GM18519 (cell line): ENCODE results near the gene HDAC4.

Source experiments
- ATAC-seq: cut with Tn5 transposase; IDR thresholded peaks from one replicate; pipeline ENCODE4 v1.9.1; 2021; ENCODE audit warnings: mild to moderate bottlenecking, moderate library complexity; ENCODE audit not compliant: unreplicated experiment, low FRiP score

The HDAC4 gene

DNA sequence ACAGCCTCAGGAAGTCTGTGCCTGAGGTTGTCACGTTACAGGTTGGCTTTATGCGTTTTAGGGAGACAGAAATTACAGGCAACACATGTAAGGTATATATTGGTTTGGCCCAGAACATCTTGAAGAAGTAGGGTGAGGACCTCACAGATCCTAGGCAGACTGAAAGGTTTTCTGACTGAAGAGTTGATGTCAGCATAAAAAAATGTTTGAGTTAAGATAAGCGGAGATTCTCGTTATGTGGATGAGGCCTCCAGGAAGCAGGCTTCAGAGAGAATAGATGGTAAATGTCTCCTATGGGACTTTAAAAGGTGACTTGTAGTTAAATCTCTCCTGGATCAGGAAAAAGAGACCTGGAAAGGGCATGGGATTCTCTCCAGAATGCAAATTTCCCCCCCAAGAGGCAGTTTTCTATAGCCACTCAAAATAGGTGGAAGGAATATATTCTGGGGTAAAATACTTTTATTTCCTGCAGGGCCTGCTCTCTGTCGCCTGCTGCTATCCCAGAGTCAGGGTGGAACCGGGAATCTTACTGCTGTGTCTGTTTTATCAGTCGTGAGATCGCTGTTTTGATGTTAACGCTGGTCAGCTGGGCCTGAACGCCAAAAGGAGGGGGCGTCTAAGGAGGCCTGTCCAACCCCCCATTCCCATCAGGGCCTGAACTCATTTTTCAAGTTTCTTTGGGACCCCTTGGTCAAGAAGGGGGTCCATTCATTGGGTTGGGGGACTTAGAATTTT is 171.1 kb downstream of the HDAC4 start:
- ATAC-seq = no peak

DNA sequence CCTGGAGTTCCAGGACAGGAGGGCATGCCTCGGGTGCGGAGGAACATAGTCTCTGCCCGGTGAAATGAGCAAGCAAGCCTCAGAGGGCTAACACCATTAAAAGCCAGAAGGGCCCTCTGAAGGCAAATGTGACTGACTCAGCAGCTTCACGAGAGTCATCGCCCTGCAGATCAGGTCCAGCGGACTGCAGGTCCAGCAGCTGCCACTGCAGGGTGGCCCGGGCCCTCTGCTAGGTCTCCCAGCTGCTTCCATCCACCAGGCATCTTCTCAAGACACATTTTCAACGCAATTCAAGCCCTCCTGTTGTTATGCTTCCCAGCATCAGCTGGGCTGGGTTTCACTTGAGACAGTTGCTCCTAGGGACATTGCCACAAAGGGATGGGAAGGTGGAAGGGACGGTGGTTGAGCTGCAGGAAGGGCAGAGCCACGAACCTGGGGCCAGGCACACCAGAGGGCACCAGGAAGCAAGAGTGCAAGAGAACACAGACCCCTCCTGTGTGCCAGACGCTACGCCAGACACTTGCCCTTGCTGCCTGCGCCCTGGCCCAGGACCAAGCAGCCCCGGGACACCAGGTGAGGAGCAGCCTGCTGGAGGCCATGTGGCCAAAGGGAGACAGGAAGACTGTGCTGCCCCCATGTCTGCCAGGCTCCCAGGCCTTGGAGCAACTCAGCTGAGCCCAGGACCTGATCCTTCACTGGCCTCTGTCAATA is 173.0 kb downstream of the HDAC4 start:
- ATAC-seq = no peak

DNA sequence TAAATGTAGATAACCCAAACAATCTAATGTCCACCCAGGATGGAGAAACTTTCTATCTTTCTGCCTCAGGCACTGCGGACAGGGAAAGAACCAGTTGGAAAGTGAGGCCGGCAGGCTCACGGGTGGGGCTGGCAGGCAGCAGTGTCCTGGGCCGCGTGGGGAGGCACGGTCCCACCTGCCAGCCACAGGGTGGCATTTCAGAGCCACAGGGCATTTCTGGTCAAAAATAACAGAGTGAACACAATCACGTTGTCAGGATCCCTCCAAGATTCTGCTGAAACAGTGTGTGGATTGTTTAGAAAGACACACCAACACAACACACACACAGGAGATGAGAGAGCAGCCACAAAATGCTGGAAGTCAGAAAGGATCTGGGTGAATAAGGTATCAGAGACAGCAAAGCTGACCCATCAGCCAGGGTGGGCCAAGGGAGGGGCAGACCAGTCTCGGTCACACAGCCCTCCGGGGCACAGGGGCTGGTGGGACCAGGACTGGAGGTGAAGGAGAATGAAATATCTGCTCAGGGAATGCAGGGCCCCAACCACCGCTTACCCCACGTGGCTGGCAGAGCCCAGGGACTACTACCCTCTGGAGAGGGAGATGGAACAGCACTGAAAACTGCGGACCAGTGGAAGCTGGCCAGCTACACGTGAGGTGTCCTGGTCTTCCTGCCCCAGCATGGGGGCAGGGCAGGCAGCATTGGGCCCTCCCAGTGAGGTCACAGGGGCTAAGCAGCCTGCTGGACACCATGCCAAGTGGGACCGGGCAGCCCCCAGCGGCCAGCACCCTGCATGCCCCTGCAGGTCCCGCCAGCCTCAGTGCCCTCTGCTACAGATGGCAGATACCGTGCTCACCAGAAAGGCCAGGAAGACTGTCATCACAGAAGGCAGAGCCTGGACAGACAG is 173.9 kb downstream of the HDAC4 start:
- ATAC-seq = no peak

DNA sequence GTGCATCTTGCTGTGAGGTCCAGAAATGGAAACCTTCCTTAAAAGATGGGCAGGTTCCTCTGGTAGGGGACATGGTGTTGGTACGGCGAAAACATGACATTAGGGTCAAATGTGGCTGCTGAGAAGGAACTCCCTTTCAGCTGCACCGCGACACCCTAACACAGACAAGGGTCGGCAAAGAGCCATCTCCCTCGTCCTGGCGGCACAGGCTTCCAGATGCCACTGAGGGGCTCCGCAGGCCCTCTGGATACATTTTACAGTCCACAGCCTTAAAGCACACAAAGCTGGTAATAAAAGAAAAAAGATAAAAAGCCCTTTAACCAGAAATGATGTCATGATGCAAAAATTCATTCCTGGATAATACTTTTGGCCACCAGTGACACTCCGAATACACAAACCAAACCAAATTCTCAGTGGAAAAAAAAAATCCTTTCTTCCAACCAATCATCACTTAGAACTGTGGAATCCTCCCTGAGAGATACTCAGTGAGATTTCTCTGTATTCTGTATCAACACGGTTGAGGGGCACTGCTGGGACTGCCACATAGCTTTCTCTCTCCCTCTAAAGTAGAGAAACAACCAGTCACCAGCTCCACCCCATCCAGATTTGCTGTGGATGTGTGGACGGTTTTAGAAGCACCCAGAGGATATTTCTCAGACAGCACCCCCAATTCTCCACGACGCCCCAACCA is 174.8 kb downstream of the HDAC4 start:
- no peak for ATAC-seq

DNA sequence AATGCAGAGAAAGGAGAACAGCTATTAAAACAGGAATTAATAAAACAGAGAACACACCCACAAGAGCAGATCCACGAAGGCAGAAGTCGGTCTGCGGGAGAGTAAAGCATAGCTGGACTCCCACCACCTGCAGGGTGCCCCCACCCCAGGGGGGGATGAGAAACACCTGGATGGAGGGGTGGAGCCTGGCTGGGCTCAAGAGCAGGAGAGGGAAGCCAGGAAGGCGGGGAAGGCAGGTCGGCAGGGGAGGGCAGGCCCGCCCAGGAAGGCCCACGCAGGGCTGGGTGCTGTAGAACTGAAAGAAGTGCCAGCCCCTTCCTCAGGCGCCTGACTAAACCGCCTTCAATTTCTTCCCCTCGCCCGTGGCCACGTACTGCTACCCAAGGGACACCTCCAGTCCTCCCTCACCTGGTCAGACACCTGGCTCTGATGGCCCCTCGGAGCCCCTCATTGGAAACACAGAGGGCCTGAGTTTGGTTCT is 175.4 kb downstream of the HDAC4 start:
- no peak for ATAC-seq

DNA sequence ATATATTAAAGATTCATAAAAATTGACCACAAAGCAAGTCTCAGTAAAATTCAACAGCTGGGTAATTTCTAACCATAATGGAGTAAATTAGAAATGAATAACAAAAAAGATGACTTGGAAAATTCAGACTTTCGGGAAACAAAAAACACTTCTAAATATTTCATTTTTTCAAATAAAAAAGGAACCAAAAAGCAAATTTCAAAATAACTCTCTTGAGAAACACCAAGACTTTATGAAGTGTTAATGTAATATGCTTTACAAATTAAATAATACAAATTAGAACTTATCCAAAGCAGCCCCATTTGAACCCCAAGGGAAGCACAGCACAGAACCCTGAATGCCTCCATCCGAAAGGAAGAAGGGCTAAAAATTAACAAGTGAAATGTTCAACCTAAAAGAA is 175.9 kb downstream of the HDAC4 start:
- ATAC-seq = no peak

DNA sequence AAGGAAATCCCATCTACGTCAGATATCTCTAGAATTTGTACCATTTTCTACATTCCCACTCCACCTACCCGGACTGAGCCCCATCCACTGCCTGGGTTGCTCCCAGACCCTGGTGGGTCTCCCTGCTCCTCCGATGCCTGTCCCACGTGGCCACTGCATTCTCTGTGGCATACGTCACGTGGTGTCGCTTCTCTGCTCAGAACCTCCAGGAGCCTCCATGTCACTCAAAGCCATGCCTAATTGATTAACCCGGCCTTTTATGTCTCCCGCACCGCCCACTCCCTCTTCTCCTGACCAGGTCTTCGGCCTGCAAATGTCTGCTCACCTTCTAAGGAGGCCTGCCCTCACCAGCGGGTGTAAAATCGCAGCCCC is 176.6 kb downstream of the HDAC4 start:
- no peak for ATAC-seq

DNA sequence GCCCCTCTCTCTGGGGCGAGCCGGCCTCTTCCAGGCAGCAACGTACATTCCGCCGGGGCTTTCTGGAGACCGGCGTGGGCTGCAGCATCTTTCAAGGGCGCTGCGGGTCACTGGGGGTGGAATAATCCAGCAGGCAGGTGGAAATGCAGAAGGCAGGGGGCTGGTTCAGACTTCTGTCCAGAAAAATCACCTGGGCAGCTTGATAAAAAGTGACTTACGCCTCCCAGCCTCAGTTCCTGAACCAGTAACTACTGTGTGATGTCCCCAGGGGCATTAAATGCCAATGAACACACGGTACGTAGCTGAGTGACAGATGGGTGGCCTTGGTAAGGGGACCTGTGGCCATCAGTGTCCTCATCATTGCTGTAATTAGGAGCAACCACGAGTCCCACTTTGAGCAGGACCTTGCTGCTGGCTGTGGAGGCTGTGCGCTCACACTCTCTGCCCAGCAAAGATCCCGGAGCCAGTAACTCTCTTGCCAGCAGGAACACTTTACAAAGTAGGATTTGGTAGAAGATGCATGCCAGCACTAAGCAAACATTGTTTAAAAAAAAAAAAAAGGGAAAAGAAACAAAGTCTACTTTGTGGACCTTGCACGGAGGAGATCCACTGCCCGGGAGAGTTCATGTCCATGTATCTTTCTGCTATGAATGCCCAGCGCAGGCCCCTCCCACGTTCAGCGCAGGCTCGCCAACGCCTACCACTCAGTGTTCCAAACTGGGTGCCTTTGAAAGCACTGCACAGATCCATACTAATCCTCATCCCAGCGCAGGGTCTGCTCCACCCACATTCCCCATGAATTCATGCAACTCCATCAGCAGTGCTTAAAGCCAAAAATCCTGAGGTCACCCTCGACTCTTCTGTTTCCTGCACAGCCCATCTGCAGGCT is 177.3 kb downstream of the HDAC4 start:
- ATAC-seq = no peak

DNA sequence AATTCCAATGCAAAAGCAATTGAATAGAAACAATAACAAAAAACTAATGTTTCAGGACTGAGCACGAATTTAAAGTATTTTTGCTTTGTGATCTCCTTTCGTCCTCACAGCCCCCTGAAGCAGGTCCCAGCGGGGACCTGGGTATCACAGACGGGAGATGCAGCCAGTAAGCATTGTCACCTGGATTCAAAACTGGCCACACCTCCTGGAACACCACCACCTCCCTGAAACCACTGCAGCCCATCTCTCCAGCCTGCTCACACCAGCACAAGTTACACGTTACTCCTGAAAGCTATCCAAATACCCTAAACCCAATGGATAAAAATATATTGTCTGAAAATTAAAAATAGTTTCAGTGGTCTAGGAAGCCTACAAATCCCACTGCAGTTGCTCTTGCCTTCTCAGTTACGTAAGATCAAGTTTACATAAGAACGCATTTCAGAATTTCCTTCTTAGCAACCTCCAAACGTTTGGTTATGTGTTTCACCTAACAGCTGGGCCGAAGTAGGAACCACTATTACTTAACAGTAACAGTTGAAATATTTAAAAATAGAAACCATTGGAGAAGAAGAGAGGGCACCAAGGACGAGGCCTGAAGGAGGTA is 178.0 kb downstream of the HDAC4 start:
- ATAC-seq = no peak

DNA sequence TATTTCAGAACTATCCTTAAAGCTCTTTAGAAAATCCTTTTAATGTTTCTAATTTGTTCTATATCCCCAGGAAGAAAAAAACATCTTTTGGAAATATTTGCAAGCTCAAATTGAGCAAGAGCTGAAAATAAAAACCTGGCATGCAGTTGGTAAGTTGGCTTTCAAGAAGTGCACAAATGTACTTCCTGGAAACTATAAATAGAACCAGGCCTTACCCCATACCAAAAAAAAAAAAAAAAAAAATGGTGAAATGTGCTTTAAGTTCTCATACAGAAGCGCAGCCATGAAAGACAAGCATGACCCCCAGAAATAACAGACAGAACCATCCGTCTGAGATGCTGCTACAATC is 178.5 kb downstream of the HDAC4 start:
- no peak for ATAC-seq

DNA sequence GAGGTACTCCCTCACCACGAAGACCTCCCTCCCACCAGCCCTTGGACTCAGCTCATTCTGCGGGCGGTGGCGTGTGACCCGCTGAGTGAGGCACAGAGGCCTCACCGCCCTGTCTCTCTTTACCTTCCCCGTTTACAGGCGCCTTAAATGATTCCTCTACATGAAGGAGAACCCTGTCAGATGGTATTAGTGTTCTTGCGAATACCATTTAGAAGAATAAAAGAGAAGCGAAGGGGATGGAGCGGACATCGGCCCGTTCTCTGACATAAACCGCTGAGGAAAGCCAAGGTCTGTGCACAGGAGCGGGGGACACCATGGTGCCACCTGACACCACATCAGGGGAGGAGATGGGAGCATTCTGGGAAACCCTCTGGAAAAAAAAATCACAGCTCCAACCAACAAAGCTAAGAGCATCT is 179.8 kb downstream of the HDAC4 start:
- ATAC-seq = no peak

DNA sequence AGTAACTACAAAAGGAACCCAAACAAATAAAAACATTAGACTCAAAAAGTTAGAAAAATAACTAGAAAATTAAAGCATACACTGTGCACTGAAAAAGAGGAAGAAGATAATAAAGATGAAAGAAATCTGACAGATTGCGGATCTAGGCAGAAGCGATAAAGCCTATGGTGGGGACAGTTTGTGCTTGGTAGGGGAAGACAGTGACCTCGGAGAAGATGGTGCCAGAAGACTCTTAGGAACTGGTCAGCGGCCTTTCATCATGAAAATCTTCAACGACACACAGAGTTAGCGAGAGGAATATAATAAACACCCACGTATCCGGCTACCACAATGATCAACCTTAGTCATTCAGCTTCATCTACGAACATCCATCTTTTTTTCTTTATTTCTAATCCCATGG is 180.5 kb downstream of the HDAC4 start:
- no peak for ATAC-seq

DNA sequence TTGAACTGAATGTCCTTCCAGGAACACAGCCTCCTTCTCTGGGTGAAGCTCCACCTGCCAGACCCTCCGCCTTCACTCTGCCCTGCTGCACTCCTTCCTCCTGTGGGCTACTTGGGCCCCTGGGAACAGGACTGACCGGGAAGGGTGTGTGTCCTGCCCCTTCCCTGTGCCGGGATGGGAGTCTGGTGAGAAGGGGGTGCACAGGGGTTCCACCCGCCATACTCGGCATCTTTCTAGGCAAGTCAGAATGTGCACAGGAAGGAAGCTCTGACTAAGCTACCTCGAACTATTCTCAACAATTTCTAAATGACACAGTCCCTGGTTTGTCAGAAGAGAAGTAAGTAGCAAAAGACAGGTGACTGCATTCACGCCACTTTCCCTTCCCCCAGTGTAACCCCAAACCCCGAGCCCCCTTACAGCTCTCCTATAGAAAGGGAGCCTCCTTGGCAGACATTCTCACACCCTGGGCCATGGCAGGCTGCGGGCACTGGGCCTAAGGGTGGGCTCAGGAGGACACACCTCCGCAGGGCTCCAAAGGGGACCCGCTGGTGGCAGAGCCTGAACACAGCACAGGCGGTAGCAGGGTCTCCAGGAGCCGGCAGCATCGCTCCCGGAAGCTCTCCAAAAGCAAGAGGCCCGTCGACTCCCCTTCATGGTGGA is 184.1 kb downstream of the HDAC4 start:
- ATAC-seq = no peak

DNA sequence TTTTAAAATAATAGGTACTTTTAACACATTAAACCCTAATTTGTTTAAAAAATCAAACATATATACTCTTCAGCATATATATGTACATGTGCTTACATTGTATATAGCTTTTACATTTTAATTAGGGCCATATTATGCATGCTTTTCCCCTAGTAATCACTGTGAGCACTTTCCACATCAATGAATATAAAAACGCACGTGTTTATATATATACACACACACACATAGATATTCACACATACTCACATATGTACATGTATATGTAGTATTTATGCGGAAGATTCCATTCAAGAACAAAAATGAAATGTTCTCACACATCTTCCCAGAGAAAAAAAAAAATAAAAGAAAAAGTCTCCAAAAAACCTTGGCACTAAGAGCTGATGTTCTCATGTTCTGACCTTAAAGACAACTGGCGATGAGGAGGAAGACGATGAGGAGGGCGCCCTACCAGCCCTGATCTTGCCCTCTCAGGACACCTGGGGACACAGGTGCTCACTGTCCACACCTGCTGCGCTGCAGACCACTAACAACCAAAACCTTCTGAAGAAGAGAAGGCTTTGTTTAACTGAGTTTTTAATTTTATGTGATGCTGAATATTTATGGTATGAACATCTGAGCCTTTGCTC is 184.7 kb downstream of the HDAC4 start:
- no peak for ATAC-seq

DNA sequence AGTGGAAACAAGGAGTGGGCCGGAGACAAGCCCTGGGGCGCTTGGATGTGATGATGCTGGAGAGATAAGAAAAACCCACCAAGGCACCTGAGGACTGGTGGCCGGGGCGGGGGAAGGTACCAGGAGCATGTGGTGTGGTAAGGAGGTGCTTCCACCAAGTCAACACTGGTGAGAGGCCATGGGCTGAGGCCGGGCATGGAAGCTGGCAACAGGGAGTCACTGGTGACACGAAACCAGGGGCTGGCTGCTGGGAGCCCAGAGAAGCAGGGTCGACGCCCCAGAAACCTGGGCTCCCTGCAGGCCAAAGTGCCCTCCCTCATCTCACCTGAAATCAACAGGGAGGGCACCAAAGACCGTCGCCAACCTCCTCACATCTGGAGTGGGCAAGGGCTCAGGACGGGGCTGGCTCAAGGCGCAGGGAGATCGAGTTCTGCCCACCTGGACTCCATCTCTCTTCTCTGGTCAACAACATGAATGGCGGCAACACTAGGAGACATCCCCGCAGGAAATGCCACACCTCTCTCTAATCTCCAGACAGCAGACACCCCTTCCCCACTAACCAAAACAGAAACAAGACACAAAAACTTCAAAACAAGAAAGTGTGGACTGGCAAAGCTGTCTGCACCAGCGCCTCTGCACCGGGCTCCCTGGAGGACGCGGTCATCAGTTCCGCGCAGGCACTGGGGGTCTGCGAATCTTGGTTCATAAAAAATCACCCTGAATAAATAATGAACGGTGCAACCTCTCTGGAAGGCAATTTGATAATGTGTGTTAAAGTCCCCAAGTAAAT is 185.5 kb downstream of the HDAC4 start:
- no peak for ATAC-seq

DNA sequence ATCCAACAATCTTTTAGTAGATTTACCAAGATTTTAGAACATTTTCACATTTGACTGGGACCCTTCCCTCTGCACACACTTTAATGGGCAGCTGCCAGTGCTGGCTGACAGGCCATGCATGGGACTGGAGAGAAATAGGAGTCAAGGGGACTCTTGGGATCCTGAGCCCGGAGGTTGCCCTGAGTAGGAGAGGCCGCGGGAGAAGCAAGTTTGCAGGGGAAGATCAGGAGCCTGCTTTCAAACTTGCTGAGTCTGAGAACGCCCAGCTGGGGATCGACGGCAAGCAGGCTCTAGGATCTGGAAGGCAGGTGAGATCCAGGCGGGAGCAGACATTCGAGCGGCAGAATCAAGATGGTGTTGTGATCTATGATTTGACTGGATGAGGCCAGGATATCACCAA is 186.1 kb downstream of the HDAC4 start:
- no peak for ATAC-seq

DNA sequence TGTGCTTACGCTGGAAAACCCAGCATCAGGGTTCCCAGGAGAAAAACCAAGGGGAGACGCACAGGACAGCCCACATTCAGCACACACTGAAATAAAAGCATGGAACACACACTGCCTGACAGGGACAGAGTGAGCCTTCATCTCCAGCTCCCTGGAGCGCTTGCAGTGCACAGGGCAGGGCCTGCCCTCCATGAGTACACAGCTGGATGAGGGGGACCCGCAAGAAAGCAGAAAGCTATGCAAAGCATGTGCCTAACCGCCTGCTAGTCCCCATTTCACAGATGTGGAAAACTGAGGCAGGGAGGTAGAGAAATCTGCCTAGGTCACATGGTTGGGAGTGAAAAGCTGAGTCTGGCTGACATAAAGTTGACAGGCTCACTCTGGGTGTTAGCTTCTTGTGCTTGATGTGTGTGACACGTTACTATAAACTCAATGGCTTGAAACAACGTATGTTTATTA is 187.1 kb downstream of the HDAC4 start:
- ATAC-seq = no peak
